HG03159 (cell line): ENCODE data around the gene ZDHHC14.

Source experiments
- ATAC-seq: cut with Tn5 transposase; IDR thresholded peaks from one replicate; pipeline ENCODE4 v1.9.1; 2021; ENCODE audit warnings: mild to moderate bottlenecking, moderate library complexity; ENCODE audit not compliant: unreplicated experiment

ZDHHC14 gene

DNA sequence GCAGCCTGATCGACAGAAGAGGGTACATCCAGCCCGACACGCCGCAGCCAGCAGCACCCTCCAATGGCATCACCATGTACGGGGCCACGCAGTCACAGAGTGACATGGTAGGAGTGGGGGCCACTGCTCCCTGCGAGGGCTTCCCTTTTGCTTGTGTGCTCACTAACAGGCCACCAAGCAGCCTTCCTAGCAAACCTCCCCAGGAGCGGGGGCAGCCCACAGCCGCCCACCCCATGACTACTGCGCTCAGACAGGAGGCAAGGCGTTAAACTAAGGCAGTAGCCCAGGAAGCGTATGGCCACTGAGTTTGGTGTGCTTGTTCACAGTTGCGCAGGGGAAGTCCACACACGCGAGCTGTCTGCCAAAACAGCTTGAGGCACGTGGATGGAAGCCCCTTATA is 272.5 kb downstream of the ZDHHC14 start:
- ATAC-seq = no peak

DNA sequence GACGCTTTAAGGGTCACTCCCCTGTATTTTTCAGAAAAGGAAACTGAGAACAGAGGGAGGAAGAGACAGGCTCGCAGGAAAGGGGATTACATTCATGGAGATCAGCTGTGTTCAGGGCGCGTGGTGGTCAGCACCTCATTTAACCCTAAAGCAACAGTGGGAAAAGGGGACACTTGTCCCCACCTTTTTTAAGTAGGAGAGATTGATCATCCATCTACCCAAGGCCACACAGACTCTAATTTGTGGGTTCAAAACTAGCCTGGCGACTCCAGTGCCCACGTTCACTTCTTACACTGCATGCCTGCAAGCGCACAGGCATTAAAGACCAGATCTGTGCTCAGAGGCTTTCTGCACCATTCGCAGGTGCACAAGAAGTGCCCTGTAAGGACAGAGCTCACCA is 274.1 kb downstream of the ZDHHC14 start:
- no peak for ATAC-seq

DNA sequence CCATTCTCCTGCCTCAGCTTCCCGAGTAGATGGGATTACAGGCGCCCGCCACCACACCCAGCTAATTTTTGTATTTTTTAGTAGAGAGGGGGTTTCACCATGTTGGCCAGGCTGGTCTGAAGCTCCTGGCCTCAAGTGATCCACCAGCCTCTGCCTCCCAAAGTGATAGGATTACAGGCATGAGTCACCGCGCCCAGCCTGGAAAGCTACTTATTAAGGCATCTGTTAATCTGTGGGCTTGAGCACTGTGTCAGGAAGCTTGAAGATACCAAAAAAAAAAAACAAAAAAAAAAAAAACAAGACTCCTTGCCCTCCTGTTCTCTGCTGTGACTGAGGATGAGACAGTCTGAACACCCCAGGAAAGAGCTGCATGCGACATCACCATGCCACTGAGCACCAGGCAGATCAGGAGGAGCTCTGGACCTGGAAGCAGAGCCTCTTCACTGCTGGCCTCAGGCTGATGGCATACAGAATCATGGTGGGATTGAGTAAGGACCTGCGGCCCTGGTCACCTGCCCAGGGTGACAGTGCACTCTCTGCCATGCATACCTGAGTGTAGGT is 275.5 kb downstream of the ZDHHC14 start:
- no peak for ATAC-seq

DNA sequence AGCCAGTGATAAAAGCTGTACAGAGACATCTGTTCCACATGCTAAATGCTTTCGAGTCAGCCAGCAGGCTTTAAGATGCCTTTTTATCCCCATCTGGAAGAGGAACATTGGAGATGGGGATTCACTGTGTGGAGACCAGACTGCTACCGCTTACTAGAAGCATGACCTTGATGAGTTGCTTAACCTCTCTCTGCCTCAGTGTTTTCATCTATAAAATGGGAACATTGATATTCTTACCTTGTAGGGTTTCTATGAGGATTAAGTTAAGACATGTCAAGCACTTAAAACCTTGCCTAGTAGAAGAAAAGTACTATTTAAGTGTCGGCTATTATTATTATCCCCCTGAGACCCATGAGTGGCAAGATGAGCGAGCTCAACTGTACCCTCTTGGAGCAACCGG is 276.8 kb downstream of the ZDHHC14 start:
- no peak for ATAC-seq

DNA sequence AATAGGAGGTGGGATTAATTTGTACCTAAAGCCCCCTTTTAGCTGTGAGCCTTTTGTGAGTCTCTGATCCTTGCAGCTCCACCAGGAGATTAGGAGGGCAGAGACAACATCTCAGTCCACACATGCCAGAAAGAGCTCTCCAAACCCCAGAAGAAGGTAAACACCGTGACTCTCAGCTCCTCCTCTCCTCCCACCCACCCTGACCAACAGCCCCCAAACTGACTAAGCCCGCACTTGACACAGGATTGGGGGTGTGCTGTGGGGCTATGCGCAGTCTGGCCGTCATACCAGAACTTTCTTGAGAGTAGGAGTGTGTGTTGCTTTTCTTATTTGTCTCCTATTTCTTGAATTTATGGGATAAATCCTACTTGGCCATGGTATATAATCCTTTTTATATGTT is 277.3 kb downstream of the ZDHHC14 start:
- no peak for ATAC-seq

DNA sequence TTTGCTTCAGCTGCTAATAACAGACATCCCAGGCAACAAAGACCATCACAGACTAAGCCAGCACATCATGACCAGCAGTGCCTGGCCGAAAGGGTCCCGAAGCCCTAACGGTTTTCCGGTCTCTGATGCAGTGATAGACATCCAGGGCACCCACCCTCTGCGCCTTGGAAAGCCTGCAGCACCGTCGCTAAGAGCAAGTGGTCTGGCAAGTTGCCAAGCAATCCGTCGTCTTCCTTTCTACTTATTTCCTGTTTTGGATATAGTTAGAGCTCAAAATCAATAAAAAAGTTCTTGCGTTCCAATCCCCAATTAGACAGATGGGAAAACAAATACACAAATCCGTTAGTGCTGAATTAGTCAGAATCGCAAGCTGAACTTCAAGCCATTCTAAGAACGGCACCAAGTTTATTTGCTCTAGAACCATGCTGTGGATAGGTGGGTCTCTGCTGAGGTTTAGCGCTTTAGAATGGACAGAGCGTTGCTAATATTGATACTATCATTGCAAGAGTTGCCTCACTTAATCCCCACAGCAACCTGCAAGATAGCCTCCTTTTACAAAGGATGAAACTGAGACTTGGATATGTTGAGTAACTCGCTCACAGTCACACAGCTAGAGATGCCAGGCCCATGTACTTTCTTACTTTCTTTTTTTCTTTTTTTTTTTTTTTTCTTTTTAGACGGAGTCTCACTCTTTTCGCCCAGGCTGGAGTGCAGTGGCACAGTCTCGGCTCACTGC is 278.7 kb downstream of the ZDHHC14 start:
- no peak for ATAC-seq

DNA sequence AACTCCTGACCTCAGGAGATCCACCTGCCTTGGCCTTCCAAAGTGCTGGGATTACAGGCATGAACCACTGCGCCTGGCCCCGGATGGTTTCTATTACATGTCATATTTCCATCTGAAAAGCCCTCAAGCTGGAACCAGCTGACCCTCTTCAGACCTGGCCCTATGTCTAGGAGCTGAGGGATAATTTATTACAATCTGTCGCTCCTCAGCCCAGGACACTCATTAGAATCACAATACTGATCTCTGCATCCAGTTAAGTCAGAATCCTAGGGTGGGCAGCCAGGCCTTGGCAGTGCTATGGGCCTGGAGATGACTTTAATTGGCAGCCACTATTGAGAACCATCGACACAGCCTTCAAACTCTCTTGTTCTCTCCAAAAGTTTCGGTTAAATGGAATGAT is 279.4 kb downstream of the ZDHHC14 start:
- ATAC-seq = no peak

DNA sequence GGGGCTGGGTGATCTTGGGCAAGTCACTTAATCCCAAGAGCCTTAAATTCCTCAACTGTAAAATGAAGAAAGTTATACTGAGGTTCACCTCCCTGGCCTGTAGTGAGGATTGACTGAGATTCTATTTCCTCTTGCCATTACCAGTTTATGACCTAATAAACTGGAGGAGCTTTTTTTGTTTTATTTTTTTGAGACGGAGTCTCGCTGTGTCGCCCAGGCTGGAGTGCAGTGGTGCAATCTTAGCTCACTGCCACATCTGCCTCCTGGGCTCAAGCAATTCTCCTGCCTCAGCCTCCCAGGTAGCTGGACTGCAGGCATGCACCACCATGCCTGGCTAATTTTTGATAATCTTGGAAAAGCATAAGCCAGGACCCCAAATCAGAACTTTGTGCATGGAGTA is 280.7 kb downstream of the ZDHHC14 start:
- no peak for ATAC-seq

DNA sequence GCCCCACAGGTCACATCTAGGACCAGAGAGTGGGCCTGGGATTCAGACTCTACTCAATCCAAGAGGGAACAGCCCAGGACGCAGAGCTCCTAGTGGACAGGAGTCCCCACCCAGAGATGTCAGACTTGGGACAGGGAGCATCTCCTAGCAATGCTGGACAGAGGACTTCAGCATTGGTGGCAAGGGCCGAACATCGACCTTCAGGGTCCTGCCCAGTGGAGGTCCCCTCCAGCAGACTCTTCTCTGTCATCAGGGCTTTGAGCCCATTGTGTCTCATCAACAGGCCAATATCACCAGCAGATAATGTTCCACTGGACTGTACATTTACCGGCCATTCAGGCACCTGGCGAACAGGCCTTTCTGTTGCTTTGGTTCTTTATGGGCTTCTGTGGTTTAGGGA is 282.3 kb downstream of the ZDHHC14 start:
- ATAC-seq = no peak

DNA sequence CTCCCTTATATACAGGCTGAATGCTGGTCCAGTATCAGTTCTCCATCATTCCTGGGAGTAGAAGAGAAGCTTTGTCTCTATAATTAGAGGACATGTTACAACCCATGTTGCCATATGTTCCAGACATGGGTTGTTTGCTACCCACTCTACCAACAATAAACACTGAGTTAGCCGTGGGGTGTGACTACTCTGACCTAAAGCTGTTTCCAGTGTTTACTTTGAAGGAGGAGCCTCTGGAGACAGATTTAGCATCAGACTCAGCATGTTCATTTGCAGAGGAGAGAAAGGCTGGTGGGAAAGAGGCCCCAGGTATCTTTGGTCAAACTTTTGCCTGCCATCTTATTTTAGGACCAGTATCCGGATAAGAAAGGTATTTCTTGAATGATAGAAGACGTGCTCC is 284.2 kb downstream of the ZDHHC14 start:
- no peak for ATAC-seq

DNA sequence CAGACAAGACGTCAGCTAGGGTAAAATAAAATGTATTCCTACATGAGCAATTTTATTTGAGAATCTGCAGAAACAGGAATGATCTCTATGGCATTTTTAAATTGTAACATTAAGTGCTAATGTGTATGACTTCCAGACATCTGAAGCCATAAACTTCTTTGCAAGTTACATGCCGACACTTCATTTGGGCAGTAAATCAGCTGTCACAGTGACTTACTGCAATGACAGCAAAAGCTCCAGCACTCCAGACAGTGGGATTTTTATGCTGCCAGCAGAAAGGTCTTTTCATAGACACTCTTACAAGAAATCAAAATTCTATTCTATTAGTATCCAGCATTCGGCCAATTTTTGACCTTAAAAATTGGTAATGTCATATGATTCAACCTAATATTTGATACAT is 285.7 kb downstream of the ZDHHC14 start:
- ATAC-seq = no peak

DNA sequence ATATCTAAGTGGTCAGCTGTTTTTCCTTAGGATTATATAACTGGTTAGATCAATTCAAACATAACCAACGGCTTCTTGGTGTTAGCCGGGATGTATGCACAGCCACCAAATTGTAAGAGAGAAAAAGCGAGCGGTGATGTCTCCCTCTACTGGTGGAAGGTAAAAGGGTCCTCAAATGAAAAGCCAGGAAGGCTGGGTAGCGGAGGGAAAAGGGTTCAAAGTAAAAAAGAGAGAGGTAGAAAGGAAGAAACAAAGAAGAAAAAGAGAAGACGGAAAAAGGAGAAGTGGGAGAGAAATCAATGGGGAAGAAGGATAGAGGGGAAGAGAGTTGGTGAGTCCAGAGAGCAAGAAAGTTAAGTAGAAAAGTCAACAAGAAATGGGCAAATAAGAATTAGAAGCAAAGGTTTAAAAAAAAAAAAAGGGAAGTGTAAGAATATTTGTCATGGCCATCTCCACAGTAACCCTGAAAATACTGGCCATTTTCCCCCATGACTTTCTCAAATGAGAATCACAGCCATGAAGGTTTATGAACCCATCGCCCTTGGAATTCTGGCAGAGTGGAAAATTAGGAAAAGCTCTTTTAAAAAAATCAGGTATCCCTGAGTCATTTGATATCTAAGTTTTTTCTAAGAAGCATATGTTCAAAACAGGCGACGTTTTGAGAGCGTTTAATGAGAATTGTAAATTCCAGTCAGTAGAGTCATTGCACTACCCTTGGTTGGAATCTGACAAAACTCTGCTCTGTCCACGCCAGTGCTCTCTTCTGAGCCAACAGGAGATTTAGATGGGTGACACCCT is 286.4 kb downstream of the ZDHHC14 start:
- peak; percentile 57 for ATAC-seq

DNA sequence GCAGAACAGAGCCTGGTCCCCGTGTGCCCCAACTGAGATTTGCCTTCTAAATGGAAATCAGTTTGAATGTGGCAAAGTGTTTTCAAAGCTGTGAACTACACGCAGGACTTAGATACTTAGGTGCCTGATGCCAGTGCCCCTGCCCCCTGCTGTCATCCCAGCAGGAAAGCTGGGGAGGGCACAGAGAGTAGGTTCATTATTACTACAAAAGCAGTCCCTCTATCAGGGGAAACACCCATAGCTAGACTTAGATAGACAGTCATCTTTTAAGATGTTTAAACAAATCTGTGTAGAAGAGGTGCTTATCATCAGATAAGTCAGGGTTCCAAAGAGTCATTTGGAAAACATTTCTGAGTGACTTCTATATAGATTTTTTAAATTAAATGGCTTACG is 287.0 kb downstream of the ZDHHC14 start:
- no peak for ATAC-seq

DNA sequence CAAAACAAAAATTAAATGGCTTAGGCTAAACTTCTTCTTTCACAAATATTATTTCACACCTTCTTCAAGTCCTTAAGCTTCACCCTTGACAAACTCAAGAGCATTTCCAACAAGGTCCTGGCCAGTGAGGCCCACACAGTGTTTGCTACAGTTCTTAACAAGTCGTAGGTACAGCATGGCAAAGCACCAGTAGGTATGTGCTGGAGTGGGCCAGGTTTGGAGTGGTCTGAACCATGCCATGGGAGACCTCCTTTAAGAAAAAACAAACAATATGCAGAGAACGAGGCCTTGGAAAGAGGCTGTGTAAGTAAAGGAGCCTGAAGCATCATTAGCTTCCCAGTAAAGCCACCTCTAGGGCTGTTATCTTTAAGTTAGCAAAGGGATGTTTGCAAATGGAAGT is 287.7 kb downstream of the ZDHHC14 start:
- no peak for ATAC-seq

DNA sequence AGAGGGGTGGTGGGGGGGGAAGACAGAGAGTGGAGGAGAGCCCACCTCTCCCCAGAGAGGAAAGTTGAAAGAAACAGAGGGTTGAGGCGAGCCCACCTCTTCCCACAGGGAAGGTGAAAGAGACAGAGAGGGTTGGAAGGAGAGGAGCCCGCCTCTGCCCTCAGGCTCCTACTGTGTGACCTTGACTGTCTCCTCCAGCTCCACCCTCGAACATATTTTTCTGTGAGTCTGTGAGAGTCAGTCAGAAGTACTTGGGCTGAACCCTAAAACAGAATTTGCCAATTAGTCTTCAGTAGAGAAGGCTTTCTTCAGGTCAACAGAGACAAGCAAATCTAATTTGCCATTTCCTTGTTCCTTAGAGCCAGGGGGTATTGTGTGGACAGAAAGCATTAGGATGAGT is 288.3 kb downstream of the ZDHHC14 start:
- no peak for ATAC-seq

DNA sequence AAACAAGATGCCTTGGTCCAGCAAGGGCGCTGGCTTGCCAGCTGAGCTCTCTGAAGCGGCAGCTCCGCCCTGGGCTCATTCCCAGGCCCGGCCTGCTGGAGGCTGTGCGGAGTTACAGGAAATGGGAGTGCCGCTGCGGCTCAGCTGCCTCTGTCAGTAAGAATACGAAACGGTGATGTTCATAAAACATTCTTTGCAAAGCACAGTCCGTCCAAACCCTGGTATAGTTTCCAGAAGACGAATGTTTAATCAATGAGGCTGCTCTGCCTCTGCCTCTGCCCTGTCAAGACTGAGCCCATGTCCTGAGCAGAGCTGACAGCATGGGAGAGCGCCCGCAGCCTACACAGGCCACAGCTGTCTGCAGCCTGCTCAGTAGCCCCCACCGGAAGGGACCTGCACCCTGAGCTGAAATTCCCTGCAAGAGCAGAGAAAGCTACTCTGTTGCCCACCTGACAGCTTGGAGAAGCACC is 288.8 kb downstream of the ZDHHC14 start:
- ATAC-seq = no peak

DNA sequence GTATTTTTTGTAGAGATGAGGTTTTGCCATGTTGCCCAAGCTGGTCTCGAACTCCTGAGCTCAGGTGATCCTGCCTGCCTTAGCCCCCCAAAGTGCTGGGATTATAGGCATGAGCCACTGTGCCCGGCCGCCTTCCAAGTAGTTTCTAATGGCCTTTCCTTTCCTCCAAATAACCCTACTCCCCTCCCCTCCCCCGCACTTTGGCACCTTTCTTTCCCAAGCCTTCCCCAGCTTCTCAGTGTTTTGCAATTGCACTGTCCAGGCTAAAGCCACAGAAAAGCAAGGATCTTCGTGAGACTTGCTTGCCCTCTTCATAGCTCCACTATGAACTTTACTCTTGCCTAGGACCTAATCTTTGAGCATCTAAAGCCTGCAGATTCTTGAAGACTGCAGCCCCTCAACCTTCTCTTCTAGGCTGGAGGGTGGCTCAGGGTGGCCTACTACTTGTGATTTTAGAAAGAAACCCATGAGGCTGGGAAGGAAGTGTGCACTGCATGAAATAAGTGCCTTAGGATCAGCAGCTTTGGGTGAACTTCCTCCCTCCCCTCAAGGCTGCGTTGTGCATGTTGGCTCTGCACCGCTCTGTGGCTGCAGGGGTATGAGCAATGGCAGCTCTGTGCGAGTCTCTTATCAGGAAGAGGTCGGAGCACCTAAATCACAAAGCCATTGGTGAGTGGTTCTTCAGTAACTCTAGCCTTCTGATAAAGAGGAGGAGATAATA is 289.6 kb downstream of the ZDHHC14 start:
- no peak for ATAC-seq

DNA sequence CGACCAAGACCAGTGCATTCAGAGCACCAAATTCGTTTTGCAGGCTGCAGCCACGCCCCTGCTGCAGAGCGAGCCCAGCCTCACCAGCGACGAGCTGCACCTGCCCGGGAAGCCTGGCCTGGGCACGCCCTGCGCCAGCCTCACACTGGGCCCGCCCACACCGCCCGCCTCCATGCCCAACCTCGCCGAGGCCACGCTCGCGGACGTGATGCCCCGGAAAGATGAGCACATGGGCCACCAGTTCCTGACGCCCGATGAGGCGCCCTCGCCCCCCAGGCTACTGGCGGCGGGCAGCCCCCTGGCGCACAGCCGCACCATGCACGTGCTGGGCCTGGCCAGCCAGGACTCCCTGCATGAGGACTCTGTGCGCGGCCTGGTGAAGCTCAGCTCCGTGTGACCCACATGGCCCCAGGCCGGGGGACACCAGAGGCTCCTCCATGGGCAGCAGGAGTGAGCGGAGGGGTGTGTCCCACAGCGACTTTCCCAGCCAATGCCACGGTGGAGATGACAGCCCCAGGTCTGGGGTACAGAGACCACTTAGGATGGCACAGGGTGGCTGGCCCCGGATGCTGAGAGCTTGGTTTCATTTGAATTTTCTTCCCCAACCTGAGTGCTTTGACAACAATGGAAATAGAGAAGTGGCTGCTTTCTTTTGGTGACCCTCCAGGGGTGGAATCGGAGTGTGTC is 291.9 kb downstream of the ZDHHC14 start:
- no peak for ATAC-seq

DNA sequence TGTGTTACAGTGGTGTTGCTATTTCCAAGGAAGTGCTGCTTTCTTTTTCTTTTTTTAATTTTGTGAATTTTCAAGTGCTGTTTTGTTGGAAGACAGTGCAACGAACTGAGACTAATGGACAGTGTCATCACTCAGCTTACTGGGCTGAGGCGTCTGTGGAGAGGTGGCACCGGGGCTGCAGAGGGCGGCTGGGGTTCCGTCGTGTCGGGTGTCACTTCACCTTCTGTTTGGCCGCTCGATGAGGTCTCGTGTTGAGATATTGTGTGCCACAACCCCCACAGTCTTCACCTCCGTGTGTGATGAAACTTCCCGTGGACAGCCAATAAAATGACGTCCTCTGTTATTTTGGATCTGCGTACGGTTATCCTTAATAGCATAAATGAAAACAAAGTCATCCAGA is 292.6 kb downstream of the ZDHHC14 start:
- no peak for ATAC-seq

DNA sequence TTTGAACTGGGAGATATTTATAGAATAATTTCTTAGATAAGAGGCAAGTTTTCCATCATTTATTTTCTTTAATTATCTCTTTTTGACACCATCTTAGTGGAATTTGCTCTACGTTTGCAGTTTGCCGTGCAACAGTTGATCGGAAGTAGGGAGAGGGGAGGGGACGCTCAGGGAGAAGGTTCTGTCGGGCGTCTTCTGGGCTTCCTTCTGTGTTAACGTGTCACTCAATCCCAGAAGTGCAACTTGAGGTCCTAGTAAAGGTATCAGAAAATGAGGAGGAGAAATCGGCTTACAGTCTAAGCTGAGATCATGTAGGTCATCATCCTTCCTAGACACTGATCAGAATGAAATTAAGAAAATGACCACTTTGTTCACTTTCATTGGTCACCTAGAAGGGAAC is 293.1 kb downstream of the ZDHHC14 start:
- ATAC-seq = no peak

DNA sequence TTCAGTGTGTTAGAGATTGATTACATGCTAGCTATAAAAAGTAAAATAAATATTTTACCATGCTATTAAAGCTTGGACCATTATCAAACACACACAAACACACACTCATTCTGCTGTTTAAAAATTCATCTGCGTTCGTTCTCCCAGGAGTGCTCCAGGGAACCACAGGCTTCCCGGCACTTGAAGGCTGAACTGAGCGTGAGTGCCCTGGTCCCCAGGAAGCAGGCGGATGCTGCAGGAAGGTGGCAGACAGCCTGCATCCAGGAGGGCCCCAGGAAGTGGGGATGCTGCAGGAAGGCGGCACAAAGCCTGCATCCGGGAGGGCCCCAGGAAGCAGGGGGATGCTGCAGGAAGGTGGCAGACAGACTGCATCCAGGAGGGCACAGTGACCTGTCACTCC is 294.8 kb downstream of the ZDHHC14 start:
- no peak for ATAC-seq
